HepG2 (cell line): Measurements from ENCODE around the gene NCAPD2. TPM values are rescaled to one million over a fixed set of nuclear protein-coding genes. Genes with fewer than 3 reads are reported as not detected.
A peak's percentile ranks its signal among the peaks of the same experiment; 100 is the strongest.

ENCODE experiments used
- CEBPB ChIP-seq: IDR thresholded peaks from 2 replicates; pipeline ENCODE4 v1.6.1; 2011; ENCODE audit warnings: low read depth, low read length, improper control_type of control experiment, borderline replicate concordance
- ELF3 ChIP-seq: IDR thresholded peaks from 2 replicates; pipeline ENCODE4 v1.6.1; 2016; ENCODE audit warnings: missing genetic modification reagents, missing compliant biosample characterization
- GABPA ChIP-seq, 2 experiments: IDR thresholded peaks; 2 replicates each; pipeline ENCODE4 v1.6.1; 2011 to 2016; ENCODE audit warnings: low read depth in 2 of 2, low read length in 1 of 2, missing biosample characterization in 1 of 2, missing genetic modification characterization in 1 of 2
- KDM6A ChIP-seq: IDR thresholded peaks from 2 replicates; pipeline ENCODE4 v1.6.1; 2016; ENCODE audit warnings: low read depth
- LCORL ChIP-seq, 2 experiments: fragments of 450-650 bp in 1 of 2; sonication (generic) in 1 of 2; formaldehyde crosslinking in 1 of 2; IDR thresholded peaks; 2 replicates each; pipeline versions ENCODE4 v1.5.0 to v1.6.1; 2017 to 2020; ENCODE audit warnings: antibody characterized with exemption in 1 of 2, missing genetic modification reagents in 1 of 2
- NR2F1 ChIP-seq, 2 experiments: fragments of 450-650 bp in 1 of 2; formaldehyde crosslinking in 1 of 2; IDR thresholded peaks; 2 replicates each; pipeline versions ENCODE4 v1.5.0 to v1.6.1; 2016 to 2020; ENCODE audit warnings: mild to moderate bottlenecking in 1 of 2, missing compliant biosample characterization in 1 of 2, missing genetic modification reagents in 1 of 2, moderate library complexity in 1 of 2
- PHF5A ChIP-seq: IDR thresholded peaks from one replicate; pipeline ENCODE4 v1.6.1; 2018; ENCODE audit warnings: low read depth, missing genetic modification reagents; ENCODE audit not compliant: unreplicated experiment
- POLR2AphosphoS5 ChIP-seq: IDR thresholded peaks from 2 replicates; pipeline ENCODE4 v1.6.1; 2012; ENCODE audit warnings: low read depth, low read length
- RFXAP ChIP-seq: sonication (generic); formaldehyde crosslinking; IDR thresholded peaks from 2 replicates; pipeline ENCODE4 v1.4.0; 2020; ENCODE audit warnings: missing genetic modification reagents, borderline replicate concordance
- SMAD1 ChIP-seq: sonication (generic); formaldehyde crosslinking; IDR thresholded peaks from 2 replicates; pipeline ENCODE4 v1.4.0; 2020; ENCODE audit warnings: missing genetic modification reagents, low read depth, mild to moderate bottlenecking, borderline replicate concordance
- SRSF4 ChIP-seq: fragments of 200-400 bp; formaldehyde crosslinking; IDR thresholded peaks from one replicate; pipeline ENCODE4 v1.6.1; 2018; ENCODE audit warnings: mild to moderate bottlenecking, low read depth, low read length, moderate library complexity; ENCODE audit not compliant: poor library complexity, severe bottlenecking
- ZBTB4 ChIP-seq: sonication (generic); formaldehyde crosslinking; IDR thresholded peaks from 2 replicates; pipeline ENCODE4 v1.4.0; 2020; ENCODE audit warnings: missing genetic modification reagents, mild to moderate bottlenecking, borderline replicate concordance
- ZNF567 ChIP-seq: sonication (generic); formaldehyde crosslinking; IDR thresholded peaks from 2 replicates; pipeline ENCODE4 v1.8.1; 2023; ENCODE audit warnings: mild to moderate bottlenecking, missing genetic modification reagents, borderline replicate concordance
- ZNF773 ChIP-seq: sonication (generic); formaldehyde crosslinking; IDR thresholded peaks from 2 replicates; pipeline ENCODE4 v1.4.0; 2020; ENCODE audit warnings: missing genetic modification reagents, borderline replicate concordance
- polyA plus RNA-seq, 8 experiments: library from polyadenylated mRNA; depleted of rRNA in 3 of 8; stranded (reverse) in 7 of 8; unstranded in 1 of 8; fragments of >200 nt; fragmentation: Illumina TruSeq in 4 of 8; extraction: Trizol in 4 of 8; gene quantifications; 2 replicates each; pipeline versions ENCODE4 v1.2.1 to v1.2.3, GENCODE V29; 2011 to 2016; ENCODE audit warnings: low read depth in 4 of 8, missing spikeins in 1 of 8, mixed read lengths in 1 of 8; ENCODE audit not compliant: insufficient read depth in 1 of 8
- total RNA-seq, 5 experiments: library from RNA; depleted of rRNA; stranded (reverse); fragments of >200 nt; fragmentation: Illumina TruSeq; extraction: Trizol; gene quantifications; 2 replicates each; pipeline ENCODE4 v1.2.3, GENCODE V29; 2016; ENCODE audit warnings: low read depth in 1 of 5
- TF ChIP-seq, protein P1 (sequence below): sonication (generic); formaldehyde crosslinking; IDR thresholded peaks from 2 replicates; pipeline ENCODE4 v1.5.0; 2020; ENCODE audit warnings: mild to moderate bottlenecking, missing genetic modification reagents
- TF ChIP-seq, protein P2 (sequence below): fragments of 450-650 bp; IDR thresholded peaks from 2 replicates; pipeline ENCODE4 v1.6.1; 2017
- TF ChIP-seq, protein P3 (sequence below): IDR thresholded peaks from 2 replicates; pipeline ENCODE4 v1.6.1; 2016; ENCODE audit warnings: low read depth
- TF ChIP-seq, protein P4 (sequence below): sonication (generic); formaldehyde crosslinking; IDR thresholded peaks from 2 replicates; pipeline ENCODE4 v1.4.0; 2020; ENCODE audit warnings: missing genetic modification reagents

The NCAPD2 gene
- total and polyA plus RNA-seq, 2 of the 13 experiments (the other 11 are each of a cell fraction or from before 2014, with no cell fraction given) = 51.1 to 65.6 TPM

DNA sequence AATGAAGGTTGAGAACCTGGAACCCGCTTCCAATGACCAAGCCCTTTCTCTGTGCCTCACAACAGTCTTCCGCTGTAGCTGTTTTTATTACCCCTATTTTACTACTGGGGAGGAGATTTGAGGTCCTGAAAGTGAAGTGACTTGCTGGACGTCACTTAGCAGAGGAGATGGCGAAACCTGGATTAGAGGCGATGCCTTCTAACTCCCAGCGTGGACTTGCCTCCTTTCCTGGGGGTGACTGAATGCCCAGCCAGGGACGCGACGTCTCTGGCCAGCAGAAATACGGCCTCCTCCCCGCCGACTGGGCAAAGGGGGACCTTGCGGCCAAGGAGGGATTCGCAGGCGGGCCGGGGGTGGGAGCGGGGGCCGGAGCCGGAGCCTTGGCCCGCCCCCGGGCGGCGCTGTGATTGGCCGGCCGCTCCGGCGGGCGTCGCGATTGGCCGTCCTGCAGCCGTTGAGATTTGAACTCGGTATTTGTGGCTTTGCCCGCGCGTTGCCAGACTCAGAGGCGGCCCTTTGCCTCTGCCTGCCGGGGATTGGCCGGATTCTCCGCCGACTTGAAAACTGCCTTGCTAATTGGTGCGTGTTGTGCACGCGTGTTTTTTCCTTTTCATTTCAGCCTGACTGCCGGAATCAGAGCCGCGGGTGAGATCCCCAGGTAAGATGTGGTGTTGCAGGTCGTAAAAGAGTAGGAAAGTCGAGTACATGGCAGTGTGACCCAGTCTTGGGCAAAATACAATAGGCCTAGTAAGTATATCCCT lies at the start of gene NCAPD2 (continued):
- TF ChIP-seq, protein P1, sequence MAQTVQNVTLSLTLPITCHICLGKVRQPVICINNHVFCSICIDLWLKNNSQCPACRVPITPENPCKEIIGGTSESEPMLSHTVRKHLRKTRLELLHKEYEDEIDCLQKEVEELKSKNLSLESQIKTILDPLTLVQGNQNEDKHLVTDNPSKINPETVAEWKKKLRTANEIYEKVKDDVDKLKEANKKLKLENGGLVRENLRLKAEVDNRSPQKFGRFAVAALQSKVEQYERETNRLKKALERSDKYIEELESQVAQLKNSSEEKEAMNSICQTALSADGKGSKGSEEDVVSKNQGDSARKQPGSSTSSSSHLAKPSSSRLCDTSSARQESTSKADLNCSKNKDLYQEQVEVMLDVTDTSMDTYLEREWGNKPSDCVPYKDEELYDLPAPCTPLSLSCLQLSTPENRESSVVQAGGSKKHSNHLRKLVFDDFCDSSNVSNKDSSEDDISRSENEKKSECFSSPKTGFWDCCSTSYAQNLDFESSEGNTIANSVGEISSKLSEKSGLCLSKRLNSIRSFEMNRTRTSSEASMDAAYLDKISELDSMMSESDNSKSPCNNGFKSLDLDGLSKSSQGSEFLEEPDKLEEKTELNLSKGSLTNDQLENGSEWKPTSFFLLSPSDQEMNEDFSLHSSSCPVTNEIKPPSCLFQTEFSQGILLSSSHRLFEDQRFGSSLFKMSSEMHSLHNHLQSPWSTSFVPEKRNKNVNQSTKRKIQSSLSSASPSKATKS (CRISPR knock-in tag) = no peak
- no peak for TF ChIP-seq SMAD1 (CRISPR knock-in tag)
- TF ChIP-seq, protein P2, sequence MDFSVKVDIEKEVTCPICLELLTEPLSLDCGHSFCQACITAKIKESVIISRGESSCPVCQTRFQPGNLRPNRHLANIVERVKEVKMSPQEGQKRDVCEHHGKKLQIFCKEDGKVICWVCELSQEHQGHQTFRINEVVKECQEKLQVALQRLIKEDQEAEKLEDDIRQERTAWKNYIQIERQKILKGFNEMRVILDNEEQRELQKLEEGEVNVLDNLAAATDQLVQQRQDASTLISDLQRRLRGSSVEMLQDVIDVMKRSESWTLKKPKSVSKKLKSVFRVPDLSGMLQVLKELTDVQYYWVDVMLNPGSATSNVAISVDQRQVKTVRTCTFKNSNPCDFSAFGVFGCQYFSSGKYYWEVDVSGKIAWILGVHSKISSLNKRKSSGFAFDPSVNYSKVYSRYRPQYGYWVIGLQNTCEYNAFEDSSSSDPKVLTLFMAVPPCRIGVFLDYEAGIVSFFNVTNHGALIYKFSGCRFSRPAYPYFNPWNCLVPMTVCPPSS = no peak
- TF ChIP-seq CEBPB = no peak
- no peak for TF ChIP-seq ZNF567 (CRISPR knock-in tag)
- no peak for TF ChIP-seq NR2F1 (CRISPR knock-in tag; IDR thresholded peaks at IDR 0.05)
- no peak; the same call in 1 of the 2 replicates for TF ChIP-seq ELF3 (CRISPR knock-in tag)
- TF ChIP-seq, protein P3, sequence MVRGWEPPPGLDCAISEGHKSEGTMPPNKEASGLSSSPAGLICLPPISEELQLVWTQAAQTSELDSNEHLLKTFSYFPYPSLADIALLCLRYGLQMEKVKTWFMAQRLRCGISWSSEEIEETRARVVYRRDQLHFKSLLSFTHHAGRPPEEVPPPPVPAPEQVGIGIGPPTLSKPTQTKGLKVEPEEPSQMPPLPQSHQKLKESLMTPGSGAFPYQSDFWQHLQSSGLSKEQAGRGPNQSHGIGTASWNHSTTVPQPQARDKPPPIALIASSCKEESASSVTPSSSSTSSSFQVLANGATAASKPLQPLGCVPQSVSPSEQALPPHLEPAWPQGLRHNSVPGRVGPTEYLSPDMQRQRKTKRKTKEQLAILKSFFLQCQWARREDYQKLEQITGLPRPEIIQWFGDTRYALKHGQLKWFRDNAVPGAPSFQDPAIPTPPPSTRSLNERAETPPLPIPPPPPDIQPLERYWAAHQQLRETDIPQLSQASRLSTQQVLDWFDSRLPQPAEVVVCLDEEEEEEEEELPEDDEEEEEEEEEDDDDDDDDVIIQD = no peak
- no peak for TF ChIP-seq ZNF773 (CRISPR knock-in tag)
- peak; percentile 78; the same call in 1 of the 2 replicates for TF ChIP-seq POLR2AphosphoS5
- TF ChIP-seq, protein P4, sequence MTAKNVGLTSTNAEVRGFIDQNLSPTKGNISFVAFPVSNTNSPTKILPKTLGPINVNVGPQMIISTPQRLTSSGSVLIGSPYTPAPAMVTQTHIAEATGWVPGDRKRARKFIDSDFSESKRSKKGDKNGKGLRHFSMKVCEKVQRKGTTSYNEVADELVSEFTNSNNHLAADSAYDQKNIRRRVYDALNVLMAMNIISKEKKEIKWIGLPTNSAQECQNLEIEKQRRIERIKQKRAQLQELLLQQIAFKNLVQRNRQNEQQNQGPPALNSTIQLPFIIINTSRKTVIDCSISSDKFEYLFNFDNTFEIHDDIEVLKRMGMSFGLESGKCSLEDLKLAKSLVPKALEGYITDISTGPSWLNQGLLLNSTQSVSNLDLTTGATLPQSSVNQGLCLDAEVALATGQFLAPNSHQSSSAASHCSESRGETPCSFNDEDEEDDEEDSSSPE (CRISPR knock-in tag) = peak; percentile 97
- no peak for TF ChIP-seq LCORL (IDR thresholded peaks at IDR 0.05)
- TF ChIP-seq LCORL (CRISPR knock-in tag; IDR thresholded peaks at IDR 0.05) = no peak; the same call in 1 of the 2 replicates
- 0 out of 2 replicates have a peak, but pooled peaks have one; percentile 24 for TF ChIP-seq GABPA (IDR thresholded peaks at IDR 0.05; ENCODE audit: low read depth, low read length)
- TF ChIP-seq GABPA (CRISPR knock-in tag; IDR thresholded peaks at IDR 0.05; ENCODE audit: low read depth) = peak; percentile 55
- TF ChIP-seq PHF5A (CRISPR knock-in tag) = no peak
- peak; percentile 79; the same call in 1 of the 2 replicates for TF ChIP-seq RFXAP (CRISPR knock-in tag)
- TF ChIP-seq KDM6A (CRISPR knock-in tag) = no peak
- TF ChIP-seq ZBTB4 (CRISPR knock-in tag) = no peak
- TF ChIP-seq SRSF4 = no peak
